ENCODE results near the gene NKG7.

NKG7 gene

DNA sequence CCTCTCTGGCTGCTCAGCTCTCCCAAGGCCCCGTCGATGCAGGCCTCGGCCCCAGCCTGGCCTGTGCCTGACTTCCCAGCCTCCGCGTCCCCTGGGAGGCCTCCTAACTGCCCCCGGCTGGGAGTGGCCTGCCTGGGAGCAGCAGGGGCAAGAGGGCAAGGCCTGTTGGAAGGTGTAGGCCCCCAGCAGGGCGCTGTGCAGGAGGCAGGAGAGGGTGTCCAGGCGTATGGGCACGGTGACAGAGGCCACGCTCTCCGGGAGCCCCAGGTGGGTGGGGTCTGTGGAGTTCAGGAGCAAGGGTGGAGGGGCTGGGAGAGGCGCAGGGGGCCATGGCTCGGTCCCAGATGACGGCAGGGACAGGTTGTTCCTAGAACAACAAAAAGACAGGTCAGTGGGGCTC is 16.7 kb upstream of the NKG7 start:
- no peak for DNase-seq

DNA sequence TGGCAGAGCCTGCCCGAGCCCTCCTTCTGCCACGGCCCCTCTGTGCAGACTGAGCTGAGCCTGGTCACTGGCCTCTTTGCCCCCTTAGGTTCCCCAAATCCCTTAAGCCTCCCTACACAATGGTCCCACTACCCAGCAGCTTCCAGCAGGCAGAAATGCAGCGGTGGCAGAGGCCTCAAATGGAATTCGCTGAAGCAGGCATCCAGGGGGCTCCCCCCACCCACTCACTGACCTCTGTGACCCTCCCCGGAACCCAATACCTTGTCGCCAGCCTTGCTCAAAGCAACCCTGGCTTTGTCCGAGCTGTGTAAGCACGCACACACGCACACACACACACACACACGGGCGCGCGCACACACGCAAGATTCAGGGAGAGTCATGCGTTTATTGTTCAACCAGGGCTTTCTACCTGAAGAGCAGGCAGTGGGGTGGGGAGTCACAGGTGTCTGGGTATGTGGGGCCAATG is 15.5 kb upstream of the NKG7 start, which contains the start of gene LIM2:
Gene LIM2, minus strand, starts transcription at position 51 of the 466 bp plus-strand sequence. CDS start 531 bp downstream, outside the sequence.
- no peak for DNase-seq

DNA sequence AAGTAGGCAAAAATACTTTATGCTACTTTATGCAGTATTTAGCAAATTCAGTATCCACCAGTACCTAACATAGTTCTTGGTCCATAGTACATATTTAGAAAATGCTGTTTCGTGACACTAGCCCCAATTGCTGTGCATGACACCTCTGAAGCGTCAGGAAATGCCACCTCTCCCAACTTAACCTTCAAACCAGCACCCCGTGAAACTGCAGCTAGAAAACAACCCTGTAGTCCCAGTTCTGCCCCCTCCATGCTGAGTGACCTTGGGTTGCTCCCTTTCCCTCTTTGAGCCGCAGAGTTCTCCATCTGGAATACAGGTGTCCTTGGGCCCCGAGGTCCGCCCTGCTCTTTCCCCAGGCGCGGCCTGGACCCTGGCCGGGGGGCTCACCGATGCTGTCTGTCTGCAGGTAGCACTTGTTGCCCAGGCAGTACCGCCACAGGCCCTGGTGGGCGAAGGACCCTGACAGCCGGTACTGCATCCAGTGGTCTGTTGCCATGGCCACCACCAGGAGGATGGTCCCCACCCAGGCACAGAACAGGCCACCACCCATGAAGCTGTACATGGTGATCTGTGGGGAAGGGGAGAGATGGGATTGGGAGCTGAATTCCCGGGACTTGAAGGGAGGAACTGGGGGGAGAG is 14.5 kb upstream of the NKG7 start:
- no peak for DNase-seq

DNA sequence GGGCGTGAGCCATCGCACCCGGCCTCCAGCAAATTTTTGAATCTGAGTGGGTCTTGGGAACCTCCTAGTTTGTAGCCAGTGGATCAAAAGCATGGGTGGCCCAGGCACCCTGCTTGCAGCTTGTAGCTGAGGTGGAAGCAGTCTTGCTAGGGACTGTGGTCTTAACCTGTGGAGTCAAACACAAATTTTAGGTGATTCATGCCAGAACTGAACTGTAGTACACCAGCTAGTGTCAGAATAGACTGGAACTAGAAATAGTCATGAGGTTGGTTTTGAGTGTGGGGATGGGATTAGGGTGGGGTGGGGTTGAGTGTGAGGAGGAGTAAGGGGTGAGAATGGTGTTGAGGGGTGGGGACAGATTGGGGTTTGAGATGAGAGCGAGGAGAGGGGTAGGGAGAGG is 9.6 kb upstream of the NKG7 start:
- DNase-seq: no peak

DNA sequence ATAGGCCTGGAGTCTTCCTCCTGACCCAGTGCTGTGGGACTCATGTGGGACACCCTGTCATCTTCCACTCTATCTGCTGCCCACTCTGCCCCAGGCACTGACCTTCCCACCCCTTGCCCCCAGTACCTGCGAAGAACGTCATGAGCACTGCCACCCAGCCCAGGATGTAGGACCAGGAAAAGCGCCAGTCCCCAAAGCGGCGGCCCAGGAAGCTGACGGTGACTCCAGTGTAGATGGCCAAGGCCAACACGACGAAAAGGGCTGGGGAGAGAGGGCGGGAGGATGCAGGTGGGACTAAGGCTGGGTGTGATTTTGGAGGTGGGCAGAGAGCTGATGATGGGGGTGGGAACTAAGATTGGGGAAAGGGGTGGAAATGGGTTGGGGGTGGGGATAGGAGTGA is 7.9 kb upstream of the NKG7 start:
- no peak for DNase-seq

DNA sequence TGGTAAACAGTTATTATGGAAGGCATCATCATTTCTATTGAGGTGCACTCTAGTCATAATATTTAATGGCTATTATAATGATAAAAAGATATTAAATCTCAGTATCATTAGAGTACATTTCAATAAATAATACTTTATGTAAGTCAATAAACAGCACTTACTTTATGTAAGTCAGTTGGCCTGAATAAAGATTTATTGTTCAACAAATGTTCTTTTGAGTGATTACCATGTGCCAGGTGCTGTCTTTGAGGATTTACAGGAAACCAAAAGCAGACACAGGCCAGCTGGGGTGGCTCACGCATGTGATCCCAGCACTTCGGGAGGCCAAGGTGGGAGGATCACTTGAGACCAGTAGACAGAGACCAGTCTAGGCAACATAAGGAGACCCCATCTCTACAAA is 5.0 kb upstream of the NKG7 start:
- no peak for DNase-seq

GRCh38 chr19:51375504-51376221 is 3.2 kb upstream of the NKG7 start:
- peak; percentile 78 for DNase-seq

DNA sequence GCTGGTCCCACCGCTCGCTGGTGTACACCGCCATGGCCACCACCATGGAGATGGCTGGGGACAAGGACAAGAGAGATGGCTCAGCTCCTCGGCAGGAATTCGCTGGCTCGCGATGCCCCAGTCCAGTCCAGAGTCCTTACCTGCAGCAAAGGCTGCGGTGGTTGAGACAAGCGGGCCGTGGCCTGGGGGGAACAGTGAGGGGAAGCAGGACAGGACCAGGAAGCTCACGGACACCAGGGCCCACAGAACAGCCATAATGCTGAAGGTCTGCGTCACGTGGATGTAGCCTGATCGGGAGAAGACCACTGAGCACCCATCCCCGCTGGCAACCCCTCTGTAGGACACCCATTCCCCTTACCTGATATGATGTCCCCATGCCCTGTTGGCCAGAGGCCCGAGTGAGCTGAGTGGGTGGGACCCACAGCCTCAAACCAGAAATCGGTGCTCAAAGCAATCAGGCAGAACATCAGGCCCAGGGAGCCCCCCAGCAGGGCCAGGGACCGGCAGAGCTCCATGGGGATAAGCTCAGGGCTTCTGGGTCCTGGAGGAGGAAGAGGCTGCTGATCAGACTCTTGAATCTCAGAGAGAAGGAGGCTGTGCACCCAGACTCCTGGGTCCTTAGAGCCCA is 319 bp downstream of the NKG7 start:
- no peak for DNase-seq

- no peak for DNase-seq
Observed at GRCh38 chr19:51371186-51371690, 1.2 kb downstream of the NKG7 start.

DNA sequence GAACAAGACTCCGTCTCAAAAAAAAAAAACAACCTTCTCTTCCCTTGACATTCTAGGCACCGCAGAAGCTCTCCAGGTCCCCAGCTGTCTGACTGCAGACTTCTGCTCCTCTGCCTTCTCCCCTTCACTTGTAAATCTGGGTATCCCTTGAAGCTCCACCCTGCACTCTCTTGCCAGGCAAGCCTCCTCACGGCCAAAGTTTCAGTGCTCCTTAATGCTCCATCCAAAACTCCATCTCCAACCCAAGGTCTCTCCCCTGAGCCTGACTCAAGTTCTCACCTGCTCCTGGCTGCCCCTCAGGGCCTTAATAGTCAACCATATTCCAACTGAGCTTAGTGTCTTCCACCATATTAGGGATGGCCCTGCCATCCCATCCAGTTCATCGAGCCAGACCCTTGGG is 2.2 kb downstream of the NKG7 start:
- no peak for DNase-seq

- DNase-seq: peak; percentile 36
Observed at GRCh38 chr19:51368366-51369282, 3.8 kb downstream of the NKG7 start, which contains the start of gene CLDND2. Gene CLDND2 (minus strand): TSS chr19:51369003. CDS start chr19:51368577, 426 bp downstream.

GRCh38 chr19:51367565-51368365 is 4.7 kb downstream of the NKG7 start:
- peak; percentile 100 for DNase-seq

DNA sequence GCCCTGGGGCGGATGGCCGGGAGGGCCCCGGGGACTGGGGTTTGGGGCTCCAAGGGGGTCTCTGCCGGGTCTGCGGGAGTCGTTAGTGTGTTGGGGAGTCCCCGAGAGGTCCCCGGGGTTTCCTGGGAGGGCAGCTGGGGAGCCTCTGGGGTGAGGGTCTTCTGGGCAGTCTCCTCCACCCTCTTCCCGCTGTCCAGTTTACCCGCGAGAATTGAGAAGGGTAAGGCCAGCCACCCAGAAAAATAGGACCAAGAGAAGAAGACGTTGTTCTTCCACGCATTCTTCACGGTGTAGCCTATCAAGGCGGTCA is 5.2 kb downstream of the NKG7 start:
- DNase-seq: peak; percentile 62

- peak; percentile 98 for DNase-seq
Observed at GRCh38 chr19:51366389-51367254, 5.8 kb downstream of the NKG7 start.

GRCh38 chr19:51365965-51366388 is 6.5 kb downstream of the NKG7 start, which contains the start of gene ETFB:
Gene ETFB (minus strand): TSS chr19:51366388. CDS start chr19:51366326, 62 bp downstream.
- DNase-seq: no peak

- DNase-seq: peak; percentile 38
Observed at GRCh38 chr19:51365211-51365964, 7.1 kb downstream of the NKG7 start.

- DNase-seq: no peak
Observed at GRCh38 chr19:51364200-51365106, 8.0 kb downstream of the NKG7 start.

DNA sequence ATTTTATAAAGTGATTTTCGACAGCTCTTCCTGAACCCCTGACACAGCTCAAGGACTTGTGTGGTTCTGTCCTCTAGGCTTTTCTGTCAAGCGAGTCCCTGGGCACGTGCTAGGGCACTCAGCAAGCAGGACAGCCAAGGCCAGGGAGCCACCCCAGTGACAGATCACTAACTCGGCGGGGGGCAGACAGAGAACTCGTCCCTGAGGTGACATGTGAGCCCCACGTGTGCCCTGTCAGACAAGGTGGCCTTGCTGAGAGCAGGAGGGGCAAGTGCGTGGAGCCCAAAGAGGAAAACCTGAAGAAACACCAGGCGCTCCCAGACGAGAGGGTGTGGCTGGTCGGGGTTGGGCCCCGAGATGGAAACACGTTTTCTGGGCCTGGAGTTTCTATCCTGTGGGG is 11.2 kb downstream of the NKG7 start:
- DNase-seq: no peak

DNA sequence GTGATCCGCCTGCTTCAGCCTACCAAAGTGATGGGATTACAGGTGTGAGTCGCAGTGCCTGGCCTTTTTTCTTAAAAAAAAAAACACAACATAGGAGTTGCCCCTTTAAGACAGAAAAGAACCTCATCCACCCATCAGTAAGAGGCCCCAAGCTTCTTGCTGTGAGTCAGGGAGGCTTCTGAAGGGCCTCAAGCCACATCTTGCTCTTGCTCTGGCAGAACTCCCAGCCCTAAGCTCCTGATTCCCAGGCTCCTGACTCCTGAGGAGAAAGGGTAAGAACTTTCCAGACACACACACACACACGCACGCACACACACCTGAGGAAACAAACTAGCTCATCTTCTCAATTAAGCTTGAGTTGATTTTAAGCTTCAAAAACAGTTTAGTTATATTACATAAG is 13.2 kb downstream of the NKG7 start:
- DNase-seq: no peak

Data from stimulated activated CD4-positive, alpha-beta T cell treated with anti-CD3 and anti-CD28 coated beads, Interleukin-15, amount 100 ng/mL, for 24 hours (primary cell).